SK-N-SH treated with all-trans-retinoic acid at 6 μM for 48 hours (cell line): ENCODE results near the gene OBSL1.

Experiments
- ARNTL ChIP-seq: fragments of 450-650 bp; formaldehyde crosslinking; IDR thresholded peaks from 2 replicates; pipeline ENCODE4 v1.5.0; 2020; ENCODE audit warnings: low read depth, mild to moderate bottlenecking, moderate library complexity, borderline replicate concordance
- CREB5 ChIP-seq: fragments of 250-450 bp; sonication (Bioruptor Pico); IDR thresholded peaks from 2 replicates; pipeline ENCODE4 v1.5.1; 2020; ENCODE audit warnings: low read depth, mild to moderate bottlenecking, moderate library complexity
- ESRRG ChIP-seq: fragments of 250-450 bp; sonication (Bioruptor Pico); IDR thresholded peaks from 2 replicates; pipeline ENCODE4 v1.6.1; 2021; ENCODE audit warnings: mild to moderate bottlenecking
- TOX ChIP-seq: fragments of 250-450 bp; sonication (Bioruptor Pico); IDR thresholded peaks from 2 replicates; pipeline ENCODE4 v1.8.0; 2021; ENCODE audit warnings: mild to moderate bottlenecking, moderate library complexity, borderline replicate concordance
- ZFP3 ChIP-seq: fragments of 250-450 bp; sonication (Bioruptor Pico); IDR thresholded peaks from 2 replicates; pipeline ENCODE4 v1.5.0; 2020; ENCODE audit warnings: mild to moderate bottlenecking, moderate library complexity

DNA sequence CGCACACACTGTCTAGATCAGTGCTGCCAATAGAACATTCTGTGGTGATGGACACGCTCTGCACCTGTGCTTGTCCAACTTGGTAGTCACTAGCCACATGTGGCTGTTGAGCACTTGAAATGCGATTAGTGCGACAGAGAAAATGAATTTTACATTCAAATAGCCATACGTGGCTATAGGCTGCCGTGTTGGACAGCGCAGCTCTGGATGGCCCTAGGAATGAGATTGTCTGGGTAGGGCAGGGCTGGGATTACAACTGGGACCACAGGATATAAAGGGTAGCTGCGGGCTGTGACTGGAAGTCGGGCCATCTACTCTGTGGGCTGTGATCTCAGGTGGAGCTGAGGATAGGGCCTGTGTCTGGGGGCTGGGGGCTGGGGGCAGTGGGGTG lies 51.8 kb downstream of the OBSL1 start:
- no peak for TF ChIP-seq ARNTL (CRISPR knock-in tag)
- TF ChIP-seq TOX (CRISPR knock-in tag), result no peak
- TF ChIP-seq ESRRG (CRISPR knock-in tag), result no peak
- TF ChIP-seq CREB5 (CRISPR knock-in tag), result no peak
- TF ChIP-seq ZFP3 (CRISPR knock-in tag), result no peak
